Measurements from ENCODE around the gene SLC9A9. TPM values are rescaled to one million over a fixed set of nuclear protein-coding genes. Genes with fewer than 3 reads are reported as not detected.

SLC9A9 gene
- total RNA-seq, 4 donors from 2014 or later = 12.8 to 63.8 (median 33.3) TPM

DNA sequence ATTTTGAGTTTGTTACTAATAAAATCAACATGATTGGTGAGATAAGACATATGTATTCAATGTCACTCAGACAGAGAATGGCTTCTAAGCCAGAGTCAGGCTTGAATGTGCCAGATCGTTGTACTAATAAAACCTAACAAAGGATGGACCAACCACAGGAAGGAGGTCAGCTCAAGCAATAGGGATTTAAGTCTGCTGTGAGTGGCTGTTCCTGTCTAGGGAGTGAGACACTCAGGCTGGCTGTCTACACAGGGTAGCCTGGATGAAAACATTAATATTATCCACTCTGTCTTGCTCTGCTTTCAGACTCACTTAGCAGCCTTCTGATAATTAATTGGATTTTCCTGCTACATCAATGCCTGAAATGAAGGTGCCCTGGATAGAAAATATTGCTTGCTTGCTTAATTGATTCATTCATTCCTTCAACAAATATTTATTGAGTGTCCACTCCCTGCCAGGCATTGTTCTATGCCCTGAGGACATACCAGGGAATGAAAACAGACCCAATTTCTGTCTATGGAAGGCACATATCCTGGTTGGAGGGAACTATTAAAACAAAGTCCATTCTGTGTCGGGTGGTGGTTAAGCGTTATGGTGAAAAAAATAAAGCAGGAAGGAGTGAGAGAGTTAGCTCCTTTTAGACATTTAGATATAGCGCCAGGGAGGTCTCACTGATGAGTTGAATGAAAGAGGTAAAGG lies 489.3 kb downstream of the SLC9A9 start:
- Histone ChIP-seq H3K27me3 (no peaks in the 10 kb centered on the region), H3K9me3 (no peaks in the 10 kb centered on the region), H3K27ac (no peak overlapping the region), H3K4me3 (no peak overlapping the region), H3K4me1 (no peaks in the 10 kb centered on the region), H3K36me3 (no peaks in the 10 kb centered on the region)
- intact Hi-C loops (cut with DNase I; ENCODE audit: low total_unique reads) = no loop called here
- TF ChIP-seq POLR2A (IDR thresholded peaks at IDR 0.05) = no peak
- TF ChIP-seq, protein P1, sequence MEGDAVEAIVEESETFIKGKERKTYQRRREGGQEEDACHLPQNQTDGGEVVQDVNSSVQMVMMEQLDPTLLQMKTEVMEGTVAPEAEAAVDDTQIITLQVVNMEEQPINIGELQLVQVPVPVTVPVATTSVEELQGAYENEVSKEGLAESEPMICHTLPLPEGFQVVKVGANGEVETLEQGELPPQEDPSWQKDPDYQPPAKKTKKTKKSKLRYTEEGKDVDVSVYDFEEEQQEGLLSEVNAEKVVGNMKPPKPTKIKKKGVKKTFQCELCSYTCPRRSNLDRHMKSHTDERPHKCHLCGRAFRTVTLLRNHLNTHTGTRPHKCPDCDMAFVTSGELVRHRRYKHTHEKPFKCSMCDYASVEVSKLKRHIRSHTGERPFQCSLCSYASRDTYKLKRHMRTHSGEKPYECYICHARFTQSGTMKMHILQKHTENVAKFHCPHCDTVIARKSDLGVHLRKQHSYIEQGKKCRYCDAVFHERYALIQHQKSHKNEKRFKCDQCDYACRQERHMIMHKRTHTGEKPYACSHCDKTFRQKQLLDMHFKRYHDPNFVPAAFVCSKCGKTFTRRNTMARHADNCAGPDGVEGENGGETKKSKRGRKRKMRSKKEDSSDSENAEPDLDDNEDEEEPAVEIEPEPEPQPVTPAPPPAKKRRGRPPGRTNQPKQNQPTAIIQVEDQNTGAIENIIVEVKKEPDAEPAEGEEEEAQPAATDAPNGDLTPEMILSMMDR (IDR thresholded peaks at IDR 0.05) = no peak
- no peak for DNase-seq

DNA sequence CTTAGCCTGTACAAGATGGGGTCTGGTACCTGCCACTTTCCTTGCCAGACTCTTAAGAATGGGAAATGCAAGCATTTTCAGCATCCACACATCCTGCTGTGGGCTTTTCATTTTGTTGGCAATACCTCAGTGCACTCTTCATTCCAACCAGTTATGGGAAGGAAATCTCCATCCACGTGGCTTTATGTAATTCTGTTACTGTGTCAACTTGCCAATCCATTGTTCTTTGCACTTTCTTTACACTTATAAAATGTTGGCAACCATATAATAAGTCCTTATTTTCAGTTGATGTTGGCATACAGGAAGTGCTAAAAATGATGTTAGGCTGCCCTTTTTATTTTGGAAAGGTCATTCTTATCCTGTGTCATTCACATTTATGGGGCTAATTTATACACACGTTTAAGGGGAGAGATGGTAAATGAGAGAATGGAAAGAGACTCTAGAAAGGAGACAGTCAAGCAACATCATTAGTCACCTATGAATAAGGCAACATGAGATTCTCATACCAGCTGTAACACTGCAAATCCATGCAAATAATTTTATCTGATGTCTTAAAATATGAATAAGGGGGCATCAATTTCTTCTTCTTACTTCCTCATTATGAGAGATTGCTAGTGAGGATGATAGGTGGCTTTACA lies 490.0 kb downstream of the SLC9A9 start:
- TF ChIP-seq, protein P1 (IDR thresholded peaks at IDR 0.05) = no peak
- TF ChIP-seq POLR2A (IDR thresholded peaks at IDR 0.05) = no peak
- H3K36me3 ChIP-seq = no peaks in the 10 kb centered on the region
- H3K27me3 ChIP-seq = no peaks in the 10 kb centered on the region
- no peak for DNase-seq
- intact Hi-C loops (cut with DNase I; ENCODE audit: low total_unique reads) = no loop called here
- no peaks in the 10 kb centered on the region for H3K4me1 ChIP-seq
- H3K27ac ChIP-seq = no peak overlapping the region
- no peaks in the 10 kb centered on the region for H3K9me3 ChIP-seq
- H3K4me3 ChIP-seq = no peak overlapping the region

DNA sequence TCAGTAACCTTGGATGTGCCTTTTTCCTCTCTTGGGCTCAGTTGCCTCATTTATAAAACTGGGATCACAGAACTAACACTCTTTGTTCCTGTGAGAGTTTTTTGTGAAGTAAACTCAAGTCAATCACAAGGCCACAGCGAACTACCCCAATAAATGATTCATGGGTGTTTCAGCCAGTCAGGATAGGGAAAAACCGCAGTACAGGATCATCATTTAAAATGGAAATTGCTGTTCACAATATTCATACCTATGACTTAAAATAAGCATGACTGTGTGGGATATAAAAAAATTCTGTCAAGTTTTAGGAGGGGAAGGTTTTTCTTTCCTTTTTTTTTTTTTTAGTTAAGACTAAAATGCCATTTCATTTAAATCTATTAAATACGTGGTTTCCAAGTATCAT lies 490.6 kb downstream of the SLC9A9 start:
- TF ChIP-seq, protein P1 (IDR thresholded peaks at IDR 0.05) = no peak
- TF ChIP-seq POLR2A (IDR thresholded peaks at IDR 0.05) = no peak

DNA sequence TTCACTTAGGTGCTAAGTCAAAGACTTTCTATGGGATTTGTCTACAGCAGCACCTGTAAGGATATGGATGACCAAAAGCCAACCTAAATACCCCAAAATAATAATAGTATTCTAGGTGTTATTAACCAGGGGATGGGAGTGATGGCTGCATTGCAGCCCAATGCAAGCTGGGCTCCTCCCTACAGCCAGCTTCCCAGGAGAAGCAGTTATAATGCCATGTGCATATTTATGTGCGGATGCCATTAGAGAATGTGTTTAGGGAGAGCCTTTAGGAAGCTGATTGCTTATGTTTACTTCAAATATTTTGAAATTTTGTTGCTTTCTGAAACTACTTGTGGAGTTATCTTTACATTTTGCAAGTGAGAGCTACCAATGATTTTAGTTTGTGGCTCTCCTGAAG lies 491.4 kb downstream of the SLC9A9 start:
- TF ChIP-seq, protein P1 (IDR thresholded peaks at IDR 0.05) = no peak
- no peak for TF ChIP-seq POLR2A (IDR thresholded peaks at IDR 0.05)
- H3K27ac ChIP-seq = no peak overlapping the region
- no peaks in the 10 kb centered on the region for H3K36me3 ChIP-seq
- H3K9me3 ChIP-seq = no peaks in the 10 kb centered on the region
- H3K4me3 ChIP-seq = no peak overlapping the region
- H3K27me3 ChIP-seq = no peaks in the 10 kb centered on the region
- DNase-seq = no peak
- no peaks in the 10 kb centered on the region for H3K4me1 ChIP-seq
- intact Hi-C loops (cut with DNase I; ENCODE audit: low total_unique reads) = no loop called here

More for the DNA sequence above, 490.6 kb downstream of the SLC9A9 start:
- no peaks in the 10 kb centered on the region for H3K4me1 ChIP-seq
- no peaks in the 10 kb centered on the region for H3K9me3 ChIP-seq
- DNase-seq = no peak
- no peak overlapping the region for H3K4me3 ChIP-seq
- intact Hi-C loops (cut with DNase I; ENCODE audit: low total_unique reads) = no loop called here
- no peak overlapping the region for H3K27ac ChIP-seq
- no peaks in the 10 kb centered on the region for H3K27me3 ChIP-seq
- no peaks in the 10 kb centered on the region for H3K36me3 ChIP-seq

DNA sequence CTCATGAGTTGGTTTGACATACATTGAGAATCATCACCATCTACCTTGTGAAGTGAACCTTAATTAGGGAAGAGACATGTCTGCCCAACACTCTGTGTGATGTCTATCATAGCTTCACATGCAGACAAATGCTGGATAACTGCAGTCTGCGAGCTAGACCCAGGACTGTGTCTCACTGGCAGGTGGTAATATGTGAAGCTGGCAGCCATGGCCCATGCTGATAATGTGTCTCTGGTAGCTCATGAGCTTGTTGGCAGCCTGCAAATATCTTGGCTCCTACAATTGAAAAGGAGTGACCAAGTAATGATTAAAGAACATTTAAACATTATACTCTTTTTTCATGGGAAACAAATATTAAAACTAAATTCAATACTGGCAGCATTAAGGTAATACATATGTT lies 493.9 kb downstream of the SLC9A9 start:
- intact Hi-C loops (cut with DNase I; ENCODE audit: low total_unique reads) = no loop called here
- H3K36me3 ChIP-seq = no peaks in the 10 kb centered on the region
- H3K27me3 ChIP-seq = no peaks in the 10 kb centered on the region
- no peaks in the 10 kb centered on the region for H3K9me3 ChIP-seq
- no peak for TF ChIP-seq POLR2A (IDR thresholded peaks at IDR 0.05)
- TF ChIP-seq, protein P1 (IDR thresholded peaks at IDR 0.05) = no peak
- no peaks in the 10 kb centered on the region for H3K4me1 ChIP-seq
- no peak overlapping the region for H3K27ac ChIP-seq
- DNase-seq = no peak
- H3K4me3 ChIP-seq = no peak overlapping the region

Data from uterus (tissue), 4 donors.